ENCODE measurements around the gene LCE5A.

Gene LCE5A

GRCh38 chr1:152473887-152474537, 36.6 kb upstream of the LCE5A start:
- no peak overlapping the region for H2AFZ ChIP-seq (ENCODE audit: low read depth)

GRCh38 chr1:152479792-152480595, 30.6 kb upstream of the LCE5A start:
- Histone ChIP-seq H2AFZ (ENCODE audit: low read depth) (no peak overlapping the region), H3K36me3 (ENCODE audit: insufficient read depth) (no peaks in the 10 kb centered on the region), H3K27me3 (ENCODE audit: insufficient read depth, low read depth) (no peaks in the 10 kb centered on the region), H3K27ac (no peak overlapping the region), H4K20me1 (ENCODE audit: insufficient read depth) (no peaks in the 10 kb centered on the region), H3K4me3 (IDR thresholded peaks at IDR 0.05; ENCODE audit: insufficient read depth, low read depth, low read length) (no peak overlapping the region), H3K4me1 (ENCODE audit: low read depth, poor library complexity, severe bottlenecking) (no peaks in the 10 kb centered on the region), H3K4me2 (no peak overlapping the region), H3K9ac (no peak overlapping the region), H3K79me2 (ENCODE audit: insufficient read depth, low read depth) (no peaks in the 10 kb centered on the region)
- TF ChIP-seq CTCF (conservative IDR thresholded peaks at IDR 0.05; ENCODE audit: low read depth, low read length): peak; percentile 92

More at GRCh38 chr1:152473887-152474537, 36.6 kb upstream of the LCE5A start:
- Histone ChIP-seq H3K4me2 (no peak overlapping the region), H3K27ac (no peak overlapping the region), H3K4me3 (IDR thresholded peaks at IDR 0.05; ENCODE audit: insufficient read depth, low read depth, low read length) (no peak overlapping the region), H3K9ac (no peak overlapping the region), H3K27me3 (ENCODE audit: insufficient read depth, low read depth) (no peaks in the 10 kb centered on the region), H3K79me2 (ENCODE audit: insufficient read depth, low read depth) (no peaks in the 10 kb centered on the region), H3K4me1 (ENCODE audit: low read depth, poor library complexity, severe bottlenecking) (no peaks in the 10 kb centered on the region), H3K36me3 (ENCODE audit: insufficient read depth) (no peaks in the 10 kb centered on the region), H4K20me1 (ENCODE audit: insufficient read depth) (no peaks in the 10 kb centered on the region)
- TF ChIP-seq CTCF (conservative IDR thresholded peaks at IDR 0.05; ENCODE audit: low read depth, low read length): no peak

GRCh38 chr1:152481869-152482664, 28.5 kb upstream of the LCE5A start:
- Histone ChIP-seq H3K36me3 (ENCODE audit: insufficient read depth) (no peaks in the 10 kb centered on the region), H3K27ac (no peak overlapping the region), H4K20me1 (ENCODE audit: insufficient read depth) (no peaks in the 10 kb centered on the region), H2AFZ (ENCODE audit: low read depth) (no peak overlapping the region), H3K4me1 (ENCODE audit: low read depth, poor library complexity, severe bottlenecking) (no peaks in the 10 kb centered on the region), H3K9ac (no peak overlapping the region), H3K4me2 (no peak overlapping the region), H3K4me3 (IDR thresholded peaks at IDR 0.05; ENCODE audit: insufficient read depth, low read depth, low read length) (no peak overlapping the region), H3K27me3 (ENCODE audit: insufficient read depth, low read depth) (no peaks in the 10 kb centered on the region), H3K79me2 (ENCODE audit: insufficient read depth, low read depth) (no peaks in the 10 kb centered on the region)
- no peak for TF ChIP-seq CTCF (conservative IDR thresholded peaks at IDR 0.05; ENCODE audit: low read depth, low read length)

- no peaks in the 10 kb centered on the region for H3K36me3 ChIP-seq (ENCODE audit: insufficient read depth)
- no peaks in the 10 kb centered on the region for H3K79me2 ChIP-seq (ENCODE audit: insufficient read depth, low read depth)
- H3K4me3 ChIP-seq (IDR thresholded peaks at IDR 0.05; ENCODE audit: insufficient read depth, low read depth, low read length): no peak overlapping the region
- H2AFZ ChIP-seq (ENCODE audit: low read depth): no peak overlapping the region
- H3K27me3 ChIP-seq (ENCODE audit: insufficient read depth, low read depth): no peaks in the 10 kb centered on the region
- no peak overlapping the region for H3K9ac ChIP-seq
- no peak overlapping the region for H3K27ac ChIP-seq
- no peaks in the 10 kb centered on the region for H4K20me1 ChIP-seq (ENCODE audit: insufficient read depth)
- H3K4me1 ChIP-seq (ENCODE audit: low read depth, poor library complexity, severe bottlenecking): no peaks in the 10 kb centered on the region
- H3K4me2 ChIP-seq: no peak overlapping the region
- peak; percentile 97 for TF ChIP-seq CTCF (conservative IDR thresholded peaks at IDR 0.05; ENCODE audit: low read depth, low read length)
These were observed 24.1 kb upstream of the LCE5A start for GRCh38 chr1:152486400-152487006.

Data from KMS-11 (cell line).